ENCODE data around the gene HOTAIR. TPM values are rescaled to one million over a fixed set of nuclear protein-coding genes. Genes with fewer than 3 reads are reported as not detected.

The HOTAIR gene
- total RNA-seq, 1 donor from 2014 or later = 1.8 TPM

DNA sequence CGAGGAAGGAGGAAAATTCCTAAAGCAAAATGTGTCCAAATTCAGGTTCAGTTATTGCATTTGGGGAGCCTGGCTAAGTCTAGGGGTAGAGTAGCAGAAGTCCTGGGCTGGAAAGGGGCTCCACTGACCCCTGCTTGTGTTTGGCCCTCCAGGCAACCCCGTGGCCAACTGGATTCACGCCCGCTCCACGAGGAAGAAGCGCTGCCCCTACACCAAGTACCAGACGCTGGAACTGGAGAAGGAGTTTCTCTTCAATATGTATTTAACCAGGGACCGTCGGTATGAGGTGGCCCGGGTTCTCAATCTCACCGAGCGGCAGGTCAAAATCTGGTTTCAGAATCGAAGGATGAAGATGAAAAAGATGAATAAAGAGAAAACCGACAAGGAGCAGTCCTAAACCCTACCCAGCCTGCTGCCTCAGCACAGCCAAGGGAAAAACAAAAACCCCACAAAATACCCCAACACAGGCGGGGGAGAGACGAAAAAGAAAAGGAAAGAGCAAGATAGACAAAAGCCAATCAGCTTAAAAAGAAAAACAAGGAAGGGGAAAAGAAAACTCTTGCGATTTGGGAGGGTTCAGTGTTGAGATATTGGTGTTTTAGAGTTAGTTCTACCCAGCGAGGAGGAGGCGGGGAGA lies 27.6 kb upstream of the HOTAIR start:
- Mint-ChIP-seq H3K9me3 (no peaks in the 10 kb centered on the region), H3K4me1 (peaks cover 24% of the 10 kb centered on the region), H3K4me3 (no peak overlapping the region), H3K27ac (no peak overlapping the region), H3K36me3 (peaks cover 3% of the 10 kb centered on the region), H3K27me3 (ENCODE audit: low read depth) (peaks cover 100% of the 10 kb centered on the region)
- TF ChIP-seq, protein P1, sequence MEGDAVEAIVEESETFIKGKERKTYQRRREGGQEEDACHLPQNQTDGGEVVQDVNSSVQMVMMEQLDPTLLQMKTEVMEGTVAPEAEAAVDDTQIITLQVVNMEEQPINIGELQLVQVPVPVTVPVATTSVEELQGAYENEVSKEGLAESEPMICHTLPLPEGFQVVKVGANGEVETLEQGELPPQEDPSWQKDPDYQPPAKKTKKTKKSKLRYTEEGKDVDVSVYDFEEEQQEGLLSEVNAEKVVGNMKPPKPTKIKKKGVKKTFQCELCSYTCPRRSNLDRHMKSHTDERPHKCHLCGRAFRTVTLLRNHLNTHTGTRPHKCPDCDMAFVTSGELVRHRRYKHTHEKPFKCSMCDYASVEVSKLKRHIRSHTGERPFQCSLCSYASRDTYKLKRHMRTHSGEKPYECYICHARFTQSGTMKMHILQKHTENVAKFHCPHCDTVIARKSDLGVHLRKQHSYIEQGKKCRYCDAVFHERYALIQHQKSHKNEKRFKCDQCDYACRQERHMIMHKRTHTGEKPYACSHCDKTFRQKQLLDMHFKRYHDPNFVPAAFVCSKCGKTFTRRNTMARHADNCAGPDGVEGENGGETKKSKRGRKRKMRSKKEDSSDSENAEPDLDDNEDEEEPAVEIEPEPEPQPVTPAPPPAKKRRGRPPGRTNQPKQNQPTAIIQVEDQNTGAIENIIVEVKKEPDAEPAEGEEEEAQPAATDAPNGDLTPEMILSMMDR (IDR thresholded peaks at IDR 0.05; ENCODE audit: unreplicated experiment) = no peak
- no peak for DNase-seq (ENCODE audit: low spot score in 2 of 2, unreplicated experiment in 2 of 2)

DNA sequence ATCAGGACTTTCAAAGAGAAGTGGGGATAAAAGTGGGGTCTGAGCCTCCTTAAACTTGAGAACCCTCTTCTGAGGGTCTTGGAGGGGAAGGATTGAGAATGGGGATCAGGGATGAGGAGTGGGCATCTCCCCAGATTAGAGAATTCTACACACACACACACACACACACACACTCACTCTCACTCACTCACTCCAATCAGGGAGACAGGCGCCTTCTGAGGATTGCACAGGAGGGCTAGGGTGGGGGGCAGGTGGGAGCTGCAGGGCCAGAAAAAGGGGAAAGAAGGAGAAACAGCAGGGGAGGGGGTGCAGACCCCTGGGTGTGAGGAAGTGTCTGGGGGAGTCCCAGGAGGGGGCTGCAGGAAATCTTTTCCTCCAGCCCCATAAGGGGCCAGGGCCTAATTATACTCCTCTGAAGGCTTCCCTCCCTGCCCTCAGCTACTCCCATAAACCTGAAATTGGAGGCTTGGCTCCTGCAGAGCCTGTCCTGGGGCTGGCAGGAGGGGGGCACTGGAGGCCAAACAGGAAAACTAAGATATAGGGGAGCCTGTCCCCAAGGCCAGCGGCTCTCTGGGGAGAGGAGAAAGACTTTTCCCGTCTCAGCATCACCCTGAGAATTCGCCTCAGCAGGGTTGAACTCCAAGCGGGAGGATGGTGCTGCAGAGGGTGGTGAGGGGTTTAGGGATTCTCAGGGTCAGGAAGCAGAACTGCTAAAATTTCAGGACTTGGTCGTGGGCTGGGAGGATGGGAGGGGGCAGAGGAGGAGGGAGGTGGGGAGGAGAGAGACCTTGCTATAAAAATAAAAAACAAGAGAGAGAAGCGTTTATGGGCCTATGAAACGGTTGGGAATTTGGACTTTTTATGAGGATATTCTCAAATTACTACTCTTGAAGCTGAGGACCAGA lies 26.8 kb upstream of the HOTAIR start:
- Mint-ChIP-seq H3K36me3 (peaks cover 3% of the 10 kb centered on the region), H3K9me3 (no peaks in the 10 kb centered on the region), H3K4me3 (peak overlapping the region; percentile 71), H3K4me1 (peaks cover 24% of the 10 kb centered on the region), H3K27me3 (ENCODE audit: low read depth) (peaks cover 100% of the 10 kb centered on the region), H3K27ac (no peak overlapping the region)
- DNase-seq (ENCODE audit: low spot score in 2 of 2, unreplicated experiment in 2 of 2) = no peak
- TF ChIP-seq, protein P1 (IDR thresholded peaks at IDR 0.05; ENCODE audit: unreplicated experiment) = no peak

DNA sequence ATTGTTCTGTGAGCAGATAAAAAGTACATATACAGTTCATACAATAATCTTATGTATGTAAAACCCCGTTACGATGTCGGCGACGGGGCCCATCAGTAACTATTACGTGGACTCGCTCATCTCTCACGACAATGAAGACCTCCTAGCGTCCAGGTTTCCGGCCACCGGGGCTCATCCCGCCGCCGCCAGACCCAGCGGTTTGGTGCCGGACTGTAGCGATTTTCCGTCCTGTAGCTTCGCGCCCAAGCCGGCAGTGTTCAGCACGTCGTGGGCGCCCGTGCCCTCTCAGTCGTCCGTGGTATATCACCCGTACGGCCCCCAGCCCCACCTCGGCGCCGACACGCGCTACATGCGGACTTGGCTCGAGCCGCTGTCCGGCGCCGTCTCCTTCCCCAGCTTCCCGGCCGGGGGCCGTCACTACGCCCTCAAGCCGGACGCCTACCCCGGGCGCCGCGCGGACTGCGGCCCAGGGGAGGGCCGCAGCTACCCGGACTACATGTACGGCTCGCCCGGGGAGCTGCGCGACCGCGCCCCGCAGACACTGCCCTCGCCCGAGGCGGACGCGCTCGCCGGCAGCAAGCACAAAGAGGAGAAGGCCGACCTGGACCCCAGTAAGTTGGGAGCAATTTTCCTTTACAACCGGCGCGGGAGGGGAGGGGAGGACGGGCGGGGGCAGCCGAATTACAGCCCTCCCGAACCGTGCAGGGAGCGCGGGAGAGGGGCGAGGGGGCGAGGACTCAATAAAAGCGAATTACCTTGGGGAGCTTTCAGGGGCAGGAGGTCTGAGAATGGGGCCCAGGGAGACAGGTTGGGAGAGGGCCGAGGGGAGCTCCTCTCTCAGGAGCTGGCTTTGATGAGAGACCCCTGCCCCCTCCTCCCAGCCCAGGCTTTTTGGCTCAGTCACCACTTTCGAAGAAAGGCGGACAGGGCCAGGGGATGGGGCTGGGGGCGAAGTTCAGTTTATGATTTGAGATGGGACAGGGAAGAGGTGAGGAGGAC lies 25.7 kb upstream of the HOTAIR start, which contains the start of gene HOXC9:
HOXC9 (plus strand) TSS at position 46 of the 999 bp plus-strand sequence; CDS start at position 74, 28 bp downstream.
- no peaks in the 10 kb centered on the region for H3K9me3 Mint-ChIP-seq
- H3K27ac Mint-ChIP-seq = peak within 1 kb of the TSS; percentile 34
- DNase-seq (ENCODE audit: low spot score in 2 of 2, unreplicated experiment in 2 of 2) = no peak
- H3K4me1 Mint-ChIP-seq = peaks cover 21% of the 10 kb centered on the region
- TF ChIP-seq, protein P1 (IDR thresholded peaks at IDR 0.05; ENCODE audit: unreplicated experiment) = no peak
- H3K27me3 Mint-ChIP-seq (ENCODE audit: low read depth) = peaks cover 100% of the 10 kb centered on the region
- peak within 1 kb of the TSS; percentile 71 for H3K4me3 Mint-ChIP-seq
- peaks cover 3% of the 10 kb centered on the region for H3K36me3 Mint-ChIP-seq

DNA sequence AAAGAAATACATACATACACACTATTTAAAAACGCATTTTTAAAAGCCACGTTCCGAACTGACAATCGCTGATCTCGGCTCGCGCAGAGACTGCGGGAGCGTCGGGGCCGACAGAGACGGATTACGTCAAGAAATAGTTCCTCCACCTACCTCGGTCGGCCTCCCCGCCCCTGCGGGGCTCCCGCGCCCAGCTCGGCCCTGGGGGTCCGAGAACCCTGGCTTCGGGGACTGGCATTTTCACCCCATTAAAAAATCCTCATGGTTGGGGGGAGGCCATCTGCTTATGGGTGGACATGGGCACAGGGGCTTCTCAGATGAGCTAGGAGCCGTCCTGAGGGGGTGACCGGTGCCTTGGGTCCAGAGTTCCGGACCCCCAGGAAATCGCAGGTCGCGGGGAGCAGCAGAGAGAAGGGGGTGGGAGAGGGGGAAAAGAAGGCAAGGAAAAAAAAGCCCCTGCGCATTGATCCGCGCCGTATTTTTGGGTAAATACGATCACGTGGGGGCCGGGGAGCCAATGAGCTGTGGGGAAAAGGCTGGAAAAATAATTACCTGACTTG lies 24.9 kb upstream of the HOTAIR start:
- Mint-ChIP-seq H3K36me3 (peaks cover 3% of the 10 kb centered on the region), H3K4me3 (peak overlapping the region; percentile 71), H3K27ac (peak overlapping the region; percentile 34), H3K9me3 (no peaks in the 10 kb centered on the region), H3K27me3 (ENCODE audit: low read depth) (peaks cover 100% of the 10 kb centered on the region), H3K4me1 (peaks cover 21% of the 10 kb centered on the region)
- TF ChIP-seq, protein P1 (IDR thresholded peaks at IDR 0.05; ENCODE audit: unreplicated experiment) = no peak
- no peak for DNase-seq (ENCODE audit: low spot score in 2 of 2, unreplicated experiment in 2 of 2)

DNA sequence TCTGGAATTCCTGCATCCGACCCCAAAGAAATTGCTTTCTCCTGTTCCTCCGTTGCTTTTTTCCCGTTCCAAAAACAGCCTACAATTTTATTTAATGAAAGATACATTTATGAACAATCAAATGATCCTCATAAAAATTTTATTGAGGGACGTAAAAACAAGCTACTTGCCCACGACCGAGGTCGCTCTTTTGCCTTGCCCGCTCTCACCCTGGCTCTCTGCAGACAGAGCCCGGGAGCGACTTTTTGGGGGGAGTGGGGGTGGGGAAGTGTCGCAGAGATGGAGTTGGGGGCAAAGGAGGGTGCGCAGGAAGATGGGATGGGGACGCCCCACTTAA lies 24.1 kb upstream of the HOTAIR start:
- Mint-ChIP-seq H3K36me3 (peaks cover 3% of the 10 kb centered on the region), H3K4me1 (peaks cover 28% of the 10 kb centered on the region), H3K4me3 (no peak overlapping the region), H3K27me3 (ENCODE audit: low read depth) (peaks cover 100% of the 10 kb centered on the region), H3K9me3 (no peaks in the 10 kb centered on the region), H3K27ac (no peak overlapping the region)
- DNase-seq (ENCODE audit: low spot score in 2 of 2, unreplicated experiment in 2 of 2) = no peak
- TF ChIP-seq, protein P1 (IDR thresholded peaks at IDR 0.05; ENCODE audit: unreplicated experiment) = no peak

Data from mesothelial cell of epicardium (in vitro differentiated cells).